ENCODE results near the gene GABRR1.
"Not testable (repeated sequence)": the region's sequence is repeated elsewhere in the genome, so short reads cannot be mapped to it uniquely, and the experiment has no call there.

GABRR1 gene

GRCh38 chr6:89133981-89134380 lies 83.2 kb downstream of the GABRR1 start:
- Histone ChIP-seq H3K4me2 (ENCODE audit: low read length) (no peak overlapping the region), H4K20me1 (ENCODE audit: control insufficient read depth, insufficient read depth, low read depth, low read length) (no peaks in the 10 kb centered on the region), H3F3A (ENCODE audit: control insufficient read depth, insufficient read depth) (no peaks in the 10 kb centered on the region), H3K27ac (ENCODE audit: low read depth, low read length) (no peak overlapping the region), H3K9me3 (ENCODE audit: control insufficient read depth, insufficient read depth, low read length) (no peaks in the 10 kb centered on the region), H3K4me1 (ENCODE audit: control insufficient read depth, low read length) (peaks cover 6% of the 10 kb centered on the region), H3K27me3 (ENCODE audit: control insufficient read depth, low read length) (no peaks in the 10 kb centered on the region), H3K9me2 (replicated peaks; ENCODE audit: control insufficient read depth, low read length) (no peaks in the 10 kb centered on the region), H3K79me2 (ENCODE audit: control insufficient read depth, low read length) (no peaks in the 10 kb centered on the region), H3K36me3 (ENCODE audit: control insufficient read depth, low read length) (no peaks in the 10 kb centered on the region), H3K4me3 (ENCODE audit: low read length) (no peak overlapping the region)
- no peak for TF ChIP-seq EZH2phosphoT487 (IDR thresholded peaks at IDR 0.05; ENCODE audit: borderline replicate concordance, low read length)
- no peak for TF ChIP-seq CTCF (IDR thresholded peaks at IDR 0.05; ENCODE audit: low read depth, low read length, poor library complexity, severe bottlenecking)

GRCh38 chr6:89132057-89132456 lies 85.1 kb downstream of the GABRR1 start:
- Histone ChIP-seq H4K20me1 (ENCODE audit: control insufficient read depth, insufficient read depth, low read depth, low read length) (no peaks in the 10 kb centered on the region), H3K27ac (ENCODE audit: low read depth, low read length) (no peak overlapping the region), H3K4me1 (ENCODE audit: control insufficient read depth, low read length) (no peaks in the 10 kb centered on the region), H3F3A (ENCODE audit: control insufficient read depth, insufficient read depth) (no peaks in the 10 kb centered on the region), H3K79me2 (ENCODE audit: control insufficient read depth, low read length) (no peaks in the 10 kb centered on the region), H3K27me3 (ENCODE audit: control insufficient read depth, low read length) (no peaks in the 10 kb centered on the region), H3K36me3 (ENCODE audit: control insufficient read depth, low read length) (no peaks in the 10 kb centered on the region), H3K9me3 (ENCODE audit: control insufficient read depth, insufficient read depth, low read length) (no peaks in the 10 kb centered on the region), H3K4me3 (ENCODE audit: low read length) (no peak overlapping the region), H3K4me2 (ENCODE audit: low read length) (no peak overlapping the region), H3K9me2 (replicated peaks; ENCODE audit: control insufficient read depth, low read length) (no peaks in the 10 kb centered on the region)
- TF ChIP-seq CTCF (IDR thresholded peaks at IDR 0.05; ENCODE audit: low read depth, low read length, poor library complexity, severe bottlenecking) (no peak), EZH2phosphoT487 (IDR thresholded peaks at IDR 0.05; ENCODE audit: borderline replicate concordance, low read length) (no peak)

- H3F3A ChIP-seq (ENCODE audit: control insufficient read depth, insufficient read depth), result no peaks in the 10 kb centered on the region
- H3K9me3 ChIP-seq (ENCODE audit: control insufficient read depth, insufficient read depth, low read length), result no peaks in the 10 kb centered on the region
- no peaks in the 10 kb centered on the region for H3K4me1 ChIP-seq (ENCODE audit: control insufficient read depth, low read length)
- no peaks in the 10 kb centered on the region for H3K79me2 ChIP-seq (ENCODE audit: control insufficient read depth, low read length)
- H3K27me3 ChIP-seq (ENCODE audit: control insufficient read depth, low read length), result no peaks in the 10 kb centered on the region
- H3K4me2 ChIP-seq (ENCODE audit: low read length), result no peak overlapping the region
- H4K20me1 ChIP-seq (ENCODE audit: control insufficient read depth, insufficient read depth, low read depth, low read length), result no peaks in the 10 kb centered on the region
- no peak overlapping the region for H3K27ac ChIP-seq (ENCODE audit: low read depth, low read length)
- no peak overlapping the region for H3K4me3 ChIP-seq (ENCODE audit: low read length)
- H3K9me2 ChIP-seq (replicated peaks; ENCODE audit: control insufficient read depth, low read length), result no peaks in the 10 kb centered on the region
- H3K36me3 ChIP-seq (ENCODE audit: control insufficient read depth, low read length), result no peaks in the 10 kb centered on the region
- TF ChIP-seq CTCF (IDR thresholded peaks at IDR 0.05; ENCODE audit: low read depth, low read length, poor library complexity, severe bottlenecking), result no peak
- no peak for TF ChIP-seq EZH2phosphoT487 (IDR thresholded peaks at IDR 0.05; ENCODE audit: borderline replicate concordance, low read length)
Measured at GRCh38 chr6:89131599-89131998, 85.6 kb downstream of the GABRR1 start.

GRCh38 chr6:89128256-89128671 lies 88.9 kb downstream of the GABRR1 start:
- not testable (repeated sequence) for H3K4me1 ChIP-seq (ENCODE audit: control insufficient read depth, low read length); H3K79me2 ChIP-seq (ENCODE audit: control insufficient read depth, low read length); H3K27ac ChIP-seq (ENCODE audit: low read depth, low read length); H3K9me3 ChIP-seq (ENCODE audit: control insufficient read depth, insufficient read depth, low read length); H3K4me3 ChIP-seq (ENCODE audit: low read length); H3F3A ChIP-seq (ENCODE audit: control insufficient read depth, insufficient read depth); H3K27me3 ChIP-seq (ENCODE audit: control insufficient read depth, low read length); H4K20me1 ChIP-seq (ENCODE audit: control insufficient read depth, insufficient read depth, low read depth, low read length); H3K4me2 ChIP-seq (ENCODE audit: low read length); H3K36me3 ChIP-seq (ENCODE audit: control insufficient read depth, low read length); H3K9me2 ChIP-seq (replicated peaks; ENCODE audit: control insufficient read depth, low read length)
